ENCODE data around the gene SLC24A3.

GRCh38 chr20:19659448-19659847, 447.0 kb downstream of the SLC24A3 start:
- TF ChIP-seq CTCF (conservative IDR thresholded peaks at IDR 0.05; ENCODE audit: low read depth, low read length) = no peak
- no peak for TF ChIP-seq EZH2 (IDR thresholded peaks at IDR 0.05; ENCODE audit: borderline replicate concordance, low read depth, low read length, poor library complexity, severe bottlenecking)
